Activated CD8-positive, alpha-beta T cell treated with anti-CD3 and anti-CD28 coated beads for 36 hours (primary cell): Measurements from ENCODE around the gene HNRNPC. TPM values are rescaled to one million over a fixed set of nuclear protein-coding genes. Genes with fewer than 3 reads are reported as not detected.
A peak's percentile ranks its signal among the peaks of the same experiment; 100 is the strongest.
"Not testable (repeated sequence)": the region's sequence is repeated elsewhere in the genome, so short reads cannot be mapped to it uniquely, and the experiment has no call there.

Source experiments
- ATAC-seq: fragments of 200-7000 bp; cut with Tn5 transposase; one replicate; pipeline ENCODE4 v1.10.0; 2021; ENCODE audit warnings: mild to moderate bottlenecking, moderate library complexity
- CTCF ChIA-PET: fragments of 350-600 bp; sonication (Branson Sonifier 250); formaldehyde crosslinking; loops from one replicate; lab custom pipeline; 2021; ENCODE audit warnings: antibody characterized with exemption; lab: Charles Lee
- POLR2A ChIA-PET: fragments of 350-600 bp; sonication (Branson Sonifier 250); formaldehyde crosslinking; loops from one replicate; lab custom pipeline; 2021; ENCODE audit warnings: antibody characterized with exemption; lab: Charles Lee
- DNase-seq: peaks from one replicate; pipeline ENCODE4 v3.0.0-alpha.2; 2020
- H3K27ac Mint-ChIP-seq: one replicate; pipeline ENCODE4 v1.8.0; 2021; ENCODE audit warnings: mild to moderate bottlenecking, mixed read lengths
- H3K27me3 Mint-ChIP-seq: one replicate; pipeline ENCODE4 v1.8.0; 2021; ENCODE audit warnings: mixed read lengths
- H3K36me3 Mint-ChIP-seq: one replicate; pipeline ENCODE4 v1.8.0; 2021; ENCODE audit warnings: low read depth, mixed read lengths
- H3K4me1 Mint-ChIP-seq: one replicate; pipeline ENCODE4 v1.8.0; 2021; ENCODE audit warnings: low read depth, mixed read lengths
- H3K4me3 Mint-ChIP-seq: one replicate; pipeline ENCODE4 v1.8.0; 2021; ENCODE audit warnings: mild to moderate bottlenecking, moderate library complexity, mixed read lengths
- H3K9me3 Mint-ChIP-seq: one replicate; pipeline ENCODE4 v1.8.0; 2021; ENCODE audit warnings: mixed read lengths
- CTCF ChIP-seq: fragments of 200-600 bp; IDR thresholded peaks from one replicate; pipeline ENCODE4 v1.8.0; 2022; ENCODE audit warnings: antibody characterized with exemption, mild to moderate bottlenecking
- intact Hi-C: fragments of 100-400 bp; cut with micrococcal nuclease; formaldehyde crosslinking; loops from one replicate; pipeline ENCODE4 v1.10.0; 2022
- total RNA-seq, 2 experiments: library from RNA; stranded (reverse); gene quantifications; one replicate each; pipeline ENCODE4 v1.2.3, GENCODE V29; 2021

Gene HNRNPC
- total RNA-seq, 2 experiments from 2014 or later, result 1,078 to 1,115 TPM

- DNase-seq, result no peak
- H3K36me3 Mint-ChIP-seq, result no peaks in the 10 kb centered on the region
- H3K4me3 Mint-ChIP-seq, result no peak overlapping the region
- intact Hi-C loops, result no loop called here
- no peak for TF ChIP-seq CTCF
- H3K9me3 Mint-ChIP-seq, result no peaks in the 10 kb centered on the region
- no peak overlapping the region for H3K27ac Mint-ChIP-seq
- ATAC-seq, result no peak
- ChIA-PET POLR2A (no interaction called here), CTCF (no interaction called here)
- peaks cover 12% of the 10 kb centered on the region for H3K27me3 Mint-ChIP-seq
- no peaks in the 10 kb centered on the region for H3K4me1 Mint-ChIP-seq
Measured at GRCh38 chr14:21171128-21171527, 98.1 kb downstream of the HNRNPC start.

DNA sequence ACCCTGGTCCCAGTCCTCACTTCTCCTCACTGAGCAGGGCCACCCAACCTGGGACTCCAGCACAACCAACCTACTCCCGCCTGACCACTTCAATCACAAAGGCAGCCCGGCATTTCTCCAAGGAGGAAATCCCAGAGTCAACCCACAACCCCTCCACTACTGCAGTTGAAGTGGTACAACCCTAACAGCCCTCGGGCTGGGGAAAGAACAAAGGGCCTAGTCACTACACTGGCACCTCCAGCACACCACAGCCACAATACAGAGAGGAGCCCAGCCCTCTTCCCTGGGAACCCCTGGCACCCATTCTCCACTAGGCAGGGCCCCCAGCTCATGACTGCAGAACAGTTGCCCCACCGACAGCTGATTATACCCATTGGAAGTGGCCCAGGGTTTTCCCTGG lies 99.7 kb downstream of the HNRNPC start:
- Mint-ChIP-seq H3K27me3 (peaks cover 14% of the 10 kb centered on the region), H3K4me1 (no peaks in the 10 kb centered on the region), H3K4me3 (no peak overlapping the region), H3K36me3 (no peaks in the 10 kb centered on the region), H3K9me3 (no peaks in the 10 kb centered on the region), H3K27ac (no peak overlapping the region)
- ChIA-PET POLR2A (interaction anchor here (0.7 kb wide), 1 partner anchor 21 kb away, joined by 3 read pairs; no protein-coding TSS in a partner anchor), CTCF (no interaction called here)
- DNase-seq (no peak), ATAC-seq (no peak)
- intact Hi-C loops, result no loop called here
- TF ChIP-seq CTCF, result no peak

- peaks cover 14% of the 10 kb centered on the region for H3K27me3 Mint-ChIP-seq
- intact Hi-C loops, result no loop called here
- DNase-seq (peak; percentile 11), ATAC-seq (peak; percentile 24)
- no peak overlapping the region for H3K4me3 Mint-ChIP-seq
- POLR2A ChIA-PET, result no interaction called here
- CTCF ChIA-PET, result no interaction called here
- H3K36me3 Mint-ChIP-seq, result no peaks in the 10 kb centered on the region
- H3K27ac Mint-ChIP-seq, result no peak overlapping the region
- no peak for TF ChIP-seq CTCF
- H3K4me1 Mint-ChIP-seq, result no peaks in the 10 kb centered on the region
- H3K9me3 Mint-ChIP-seq, result no peaks in the 10 kb centered on the region
Measured at GRCh38 chr14:21168055-21168454, 101.2 kb downstream of the HNRNPC start.

DNA sequence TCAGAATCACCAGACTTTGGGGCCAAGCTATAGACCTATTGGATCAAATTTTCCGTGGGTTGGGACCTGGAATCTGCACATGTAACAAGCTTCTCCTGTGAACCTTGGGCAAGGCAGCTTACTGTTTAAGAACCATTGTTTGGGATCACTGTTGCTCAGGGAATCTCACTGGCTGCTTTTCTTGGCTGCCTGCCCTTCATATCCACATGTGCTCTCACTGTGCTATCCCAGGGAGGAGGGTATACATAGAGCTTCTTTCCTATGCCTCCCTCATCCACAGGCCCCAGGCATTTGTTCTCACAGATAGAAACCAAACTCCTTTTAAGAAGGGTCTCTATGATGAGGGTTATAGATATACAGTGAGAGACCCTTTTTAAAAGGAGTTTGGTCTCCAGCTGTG lies 103.6 kb downstream of the HNRNPC start:
- H3K4me1 Mint-ChIP-seq, H3K27me3 Mint-ChIP-seq, intact Hi-C loops, H3K9me3 Mint-ChIP-seq, POLR2A ChIA-PET, DNase-seq, H3K4me3 Mint-ChIP-seq, H3K36me3 Mint-ChIP-seq, ATAC-seq, H3K27ac Mint-ChIP-seq: not testable (repeated sequence)
- CTCF ChIA-PET, result interaction anchor here (0.8 to 1.3 kb wide), 2 partner anchors 30 to 151 kb away, joined by 3 read pairs; no protein-coding TSS in a partner anchor

GRCh38 chr14:21165002-21165605 lies 104.1 kb downstream of the HNRNPC start:
- H3K4me1 Mint-ChIP-seq, H3K27me3 Mint-ChIP-seq, ATAC-seq, H3K27ac Mint-ChIP-seq, POLR2A ChIA-PET, DNase-seq, H3K36me3 Mint-ChIP-seq, H3K4me3 Mint-ChIP-seq, intact Hi-C loops, H3K9me3 Mint-ChIP-seq: not testable (repeated sequence)
- CTCF ChIA-PET, result interaction anchor here (0.8 kb wide), 1 partner anchor 151 kb away, joined by 3 read pairs; no protein-coding TSS in a partner anchor

- POLR2A ChIA-PET, result no interaction called here
- CTCF ChIA-PET, result no interaction called here
- H3K9me3 Mint-ChIP-seq, result no peaks in the 10 kb centered on the region
- no peak for ATAC-seq
- no peaks in the 10 kb centered on the region for H3K36me3 Mint-ChIP-seq
- intact Hi-C loops, result no loop called here
- no peaks in the 10 kb centered on the region for H3K4me1 Mint-ChIP-seq
- H3K27me3 Mint-ChIP-seq, result peaks cover 5% of the 10 kb centered on the region
- H3K27ac Mint-ChIP-seq, result no peak overlapping the region
- DNase-seq, result no peak
- H3K4me3 Mint-ChIP-seq, result no peak overlapping the region
- TF ChIP-seq CTCF, result no peak
Measured at GRCh38 chr14:21163871-21164291, 105.4 kb downstream of the HNRNPC start.
